ENCODE data around the gene ATM.
"Not testable (repeated sequence)": the region's sequence is repeated elsewhere in the genome, so short reads cannot be mapped to it uniquely, and the experiment has no call there.

Gene ATM

DNA sequence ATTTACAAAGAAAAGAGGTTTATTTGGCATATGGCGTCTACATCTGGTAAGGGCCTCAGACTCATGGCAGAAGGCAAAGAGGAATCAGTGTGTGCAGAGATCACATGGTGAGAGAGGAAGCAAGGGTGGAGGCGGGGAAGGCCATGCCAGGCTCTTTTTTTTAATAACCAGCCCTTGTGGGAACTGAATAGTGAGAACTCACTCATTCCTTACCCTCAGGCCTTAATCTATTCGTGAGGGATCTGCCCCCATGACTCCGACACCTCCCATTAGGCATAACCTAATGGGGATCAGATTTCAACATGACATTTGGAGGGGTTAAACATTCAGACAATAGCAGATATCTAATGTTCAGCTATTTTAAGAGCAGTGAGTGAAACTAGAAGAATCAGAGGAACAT is 55.7 kb downstream of the ATM start:
- no peak overlapping the region for H3K4me3 ChIP-seq (ENCODE audit: low read depth, low read length)
- TF ChIP-seq, protein P1, sequence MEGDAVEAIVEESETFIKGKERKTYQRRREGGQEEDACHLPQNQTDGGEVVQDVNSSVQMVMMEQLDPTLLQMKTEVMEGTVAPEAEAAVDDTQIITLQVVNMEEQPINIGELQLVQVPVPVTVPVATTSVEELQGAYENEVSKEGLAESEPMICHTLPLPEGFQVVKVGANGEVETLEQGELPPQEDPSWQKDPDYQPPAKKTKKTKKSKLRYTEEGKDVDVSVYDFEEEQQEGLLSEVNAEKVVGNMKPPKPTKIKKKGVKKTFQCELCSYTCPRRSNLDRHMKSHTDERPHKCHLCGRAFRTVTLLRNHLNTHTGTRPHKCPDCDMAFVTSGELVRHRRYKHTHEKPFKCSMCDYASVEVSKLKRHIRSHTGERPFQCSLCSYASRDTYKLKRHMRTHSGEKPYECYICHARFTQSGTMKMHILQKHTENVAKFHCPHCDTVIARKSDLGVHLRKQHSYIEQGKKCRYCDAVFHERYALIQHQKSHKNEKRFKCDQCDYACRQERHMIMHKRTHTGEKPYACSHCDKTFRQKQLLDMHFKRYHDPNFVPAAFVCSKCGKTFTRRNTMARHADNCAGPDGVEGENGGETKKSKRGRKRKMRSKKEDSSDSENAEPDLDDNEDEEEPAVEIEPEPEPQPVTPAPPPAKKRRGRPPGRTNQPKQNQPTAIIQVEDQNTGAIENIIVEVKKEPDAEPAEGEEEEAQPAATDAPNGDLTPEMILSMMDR (IDR thresholded peaks at IDR 0.05; ENCODE audit: low read depth, low read length, missing control alignments), result no peak
- DNase-seq (ENCODE audit: low read depth), result no peak

DNA sequence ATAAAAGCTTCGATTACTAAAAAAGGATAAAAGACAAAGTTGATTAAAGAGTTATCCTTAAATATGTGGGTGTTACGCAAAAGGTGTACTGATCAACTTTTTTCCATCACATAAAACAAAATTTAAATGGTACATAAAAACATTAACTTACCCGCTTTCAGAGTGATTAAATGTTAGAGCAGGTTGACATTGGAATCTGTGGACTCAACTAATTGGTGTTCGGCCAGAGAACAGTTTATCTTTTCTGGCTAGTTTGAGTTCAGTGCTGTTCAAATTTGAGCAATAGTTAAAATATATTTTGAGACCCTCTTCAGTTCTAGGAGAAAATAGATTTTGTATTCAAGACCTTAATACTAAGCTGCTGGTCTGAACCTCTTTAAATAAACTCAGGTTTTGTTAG is 56.1 kb downstream of the ATM start:
- no peak overlapping the region for H3K4me3 ChIP-seq (ENCODE audit: low read depth, low read length)
- DNase-seq (ENCODE audit: low read depth), result no peak
- TF ChIP-seq, protein P1 (IDR thresholded peaks at IDR 0.05; ENCODE audit: low read depth, low read length, missing control alignments), result no peak

DNA sequence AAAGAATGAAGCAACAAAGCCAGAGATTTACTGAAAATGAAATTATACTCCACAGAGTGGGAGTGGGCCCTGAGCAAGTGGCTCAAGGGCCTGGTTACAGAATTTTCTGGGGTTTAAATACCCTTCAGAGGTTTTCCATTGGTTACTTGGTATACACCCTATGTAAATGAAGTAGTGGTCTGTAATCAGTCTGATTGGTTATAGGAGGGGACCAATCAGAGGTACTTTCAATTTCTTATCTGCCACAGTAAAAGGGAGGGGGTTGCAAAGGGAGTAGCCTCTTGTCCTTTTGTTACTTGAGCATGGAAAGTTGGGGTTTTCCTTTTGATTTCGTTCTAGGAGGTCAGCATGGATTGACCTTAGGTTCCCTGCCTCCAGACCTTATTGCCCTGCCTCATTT is 63.5 kb downstream of the ATM start:
- DNase-seq (ENCODE audit: low read depth), result no peak
- H3K4me3 ChIP-seq (ENCODE audit: low read depth, low read length), result no peak overlapping the region
- TF ChIP-seq, protein P1 (IDR thresholded peaks at IDR 0.05; ENCODE audit: low read depth, low read length, missing control alignments), result no peak

DNA sequence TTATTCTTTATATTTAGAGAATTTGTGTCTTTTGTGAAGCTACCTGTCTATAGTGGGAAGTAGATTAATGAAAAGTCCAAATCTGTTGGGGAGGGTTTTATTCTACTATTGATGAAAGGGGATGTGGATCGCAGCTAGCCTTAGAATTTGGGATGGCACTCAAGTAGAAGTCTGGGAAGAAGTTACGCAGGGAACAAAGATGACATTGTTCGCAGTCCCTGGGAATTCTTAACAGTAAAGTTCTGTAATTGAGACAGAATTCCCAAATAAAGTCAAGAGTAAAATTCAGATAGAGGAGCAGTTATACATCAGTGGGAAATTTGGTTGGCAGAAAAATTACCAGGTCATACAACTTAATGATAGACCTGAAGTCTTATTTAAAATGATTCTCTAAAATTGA is 64.1 kb downstream of the ATM start:
- no peak for DNase-seq (ENCODE audit: low read depth)
- no peak overlapping the region for H3K4me3 ChIP-seq (ENCODE audit: low read depth, low read length)
- TF ChIP-seq, protein P1 (IDR thresholded peaks at IDR 0.05; ENCODE audit: low read depth, low read length, missing control alignments), result no peak

DNA sequence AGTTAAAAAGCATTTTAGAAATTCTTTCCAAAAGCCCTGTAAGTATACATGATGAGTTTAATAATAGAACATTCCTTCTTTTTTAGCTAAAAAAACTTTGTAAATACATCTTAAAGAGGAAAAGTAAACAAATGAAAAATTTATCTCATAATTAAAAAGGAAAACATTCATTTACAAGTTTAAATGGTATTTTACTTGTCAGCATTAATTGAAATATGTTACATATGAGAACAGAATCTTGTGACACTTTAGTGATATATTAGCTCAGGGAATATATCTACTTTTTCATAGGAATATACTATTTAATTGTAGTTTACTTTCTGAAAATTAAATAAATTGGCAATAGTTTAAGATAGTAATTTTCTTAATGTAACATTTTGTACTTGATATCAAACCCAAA is 66.2 kb downstream of the ATM start:
- not testable (repeated sequence) for DNase-seq (ENCODE audit: low read depth); H3K4me3 ChIP-seq (ENCODE audit: low read depth, low read length)

DNA sequence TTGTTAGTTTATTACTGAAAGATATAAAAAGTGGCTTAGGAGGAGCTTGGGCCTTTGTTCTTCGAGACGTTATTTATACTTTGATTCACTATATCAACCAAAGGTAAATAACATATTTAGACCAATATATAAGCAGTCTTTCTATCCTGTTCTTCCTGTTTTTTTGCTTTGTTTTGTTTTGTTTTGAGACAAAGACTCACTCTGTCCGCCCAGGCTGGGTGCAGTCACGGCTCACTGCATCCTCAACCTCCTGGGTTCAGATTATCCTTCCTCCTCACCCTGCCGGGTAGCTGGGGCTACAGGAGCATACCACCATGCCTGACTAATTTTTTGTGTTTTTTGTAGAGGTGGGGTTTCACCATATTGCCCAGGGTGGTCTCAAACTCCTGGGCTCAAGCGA is 66.8 kb downstream of the ATM start:
- DNase-seq (ENCODE audit: low read depth), result no peak
- H3K4me3 ChIP-seq (ENCODE audit: low read depth, low read length), result no peak overlapping the region
- TF ChIP-seq, protein P1 (IDR thresholded peaks at IDR 0.05; ENCODE audit: low read depth, low read length, missing control alignments), result no peak

DNA sequence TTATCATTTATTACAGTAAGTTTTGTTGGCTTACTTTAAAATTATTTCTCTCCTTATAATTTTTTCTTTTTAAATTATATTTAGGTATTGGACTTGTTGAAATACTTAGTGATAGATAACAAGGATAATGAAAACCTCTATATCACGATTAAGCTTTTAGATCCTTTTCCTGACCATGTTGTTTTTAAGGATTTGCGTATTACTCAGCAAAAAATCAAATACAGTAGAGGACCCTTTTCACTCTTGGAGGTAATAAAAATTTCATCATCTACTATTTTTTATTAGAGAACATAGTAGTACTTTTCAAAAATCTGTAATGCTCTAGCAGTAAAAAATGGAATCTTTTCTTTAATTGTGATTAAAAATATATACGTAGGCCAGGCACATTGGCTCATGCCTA is 70.4 kb downstream of the ATM start:
- TF ChIP-seq, protein P1 (IDR thresholded peaks at IDR 0.05; ENCODE audit: low read depth, low read length, missing control alignments), result no peak
- H3K4me3 ChIP-seq (ENCODE audit: low read depth, low read length), result no peak overlapping the region
- DNase-seq (ENCODE audit: low read depth), result no peak
